CD1c-positive myeloid dendritic cell (primary cell): ENCODE data around the gene CDC34.

Experiments
- DNase-seq: peaks from one replicate; pipeline ENCODE4 v3.0.0-alpha.2; 2016; ENCODE audit errors: extremely low spot score

Gene CDC34

DNA sequence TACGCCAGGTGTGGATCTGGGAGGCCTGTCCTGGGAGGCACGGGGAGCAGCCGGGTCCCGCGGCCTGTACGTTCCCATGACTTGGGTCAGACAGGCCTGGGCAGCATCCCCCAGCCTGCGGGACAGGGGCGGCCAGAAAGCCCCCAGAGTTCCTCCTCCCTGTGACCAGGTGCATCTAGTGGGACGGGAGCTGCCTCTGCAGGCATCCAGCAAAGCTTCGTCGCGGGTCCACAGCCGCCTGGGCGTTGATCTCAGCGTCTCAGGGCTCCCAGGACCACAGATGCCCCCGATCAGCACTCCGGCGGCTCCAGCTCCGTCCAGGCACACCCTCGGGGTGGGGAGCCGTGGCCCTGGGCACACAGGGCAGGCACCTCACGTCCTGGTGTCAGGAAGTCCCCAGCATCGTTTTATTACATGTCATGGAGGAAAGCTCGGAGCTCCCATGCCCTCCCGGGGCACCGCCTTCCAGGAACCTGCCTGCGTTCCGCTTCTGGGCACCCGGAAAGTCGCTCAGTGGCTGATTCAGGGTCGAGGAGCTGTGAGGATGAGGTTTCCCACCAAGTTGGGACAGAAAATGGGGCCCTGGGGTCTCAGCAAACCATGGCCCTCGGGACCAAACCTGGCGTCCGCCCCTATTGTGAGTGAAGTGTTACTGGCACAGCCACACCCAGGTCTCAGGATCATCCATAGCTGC, 10.8 kb downstream of the CDC34 start:
- DNase-seq, result no peak

DNA sequence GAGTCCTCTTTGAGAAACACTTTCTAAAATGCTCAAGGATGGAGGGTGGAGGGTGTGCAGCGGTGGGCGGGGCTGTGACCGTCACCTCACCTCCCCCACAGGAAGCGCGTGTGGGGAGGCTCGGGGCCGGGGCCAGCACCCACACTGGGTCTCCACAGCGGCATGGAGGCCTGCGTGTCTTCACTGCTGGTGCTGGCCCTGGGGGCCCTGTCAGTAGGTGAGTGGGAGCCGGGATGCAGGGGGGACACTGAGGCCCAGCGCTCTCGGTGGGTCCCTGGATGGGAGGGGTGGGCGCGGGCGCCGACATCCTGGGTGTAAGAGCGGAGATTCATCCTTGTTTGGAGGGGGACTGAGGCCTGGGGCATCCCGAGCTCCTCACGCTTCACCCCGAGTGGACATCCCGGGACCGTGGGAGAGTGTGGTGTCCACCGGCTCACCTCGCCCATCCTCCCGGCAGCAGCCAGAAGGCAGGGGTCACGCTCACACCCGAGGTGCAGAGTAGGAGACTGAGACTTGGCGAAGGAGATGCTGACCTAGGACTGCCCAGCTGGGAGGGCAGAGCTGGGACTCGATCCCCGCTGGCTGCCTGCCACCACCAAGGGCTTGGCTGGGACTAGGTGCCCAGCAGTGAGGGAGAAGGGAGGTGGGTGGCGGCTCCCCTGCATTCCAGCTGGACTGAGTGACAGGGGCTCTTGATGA, 12.5 kb downstream of the CDC34 start, which contains the start of gene GZMM:
Gene GZMM, plus strand, starts transcription at position 144 of the 699 bp plus-strand sequence. Its CDS starts 19 bp downstream, at position 163.
- DNase-seq, result peak; percentile 58

DNA sequence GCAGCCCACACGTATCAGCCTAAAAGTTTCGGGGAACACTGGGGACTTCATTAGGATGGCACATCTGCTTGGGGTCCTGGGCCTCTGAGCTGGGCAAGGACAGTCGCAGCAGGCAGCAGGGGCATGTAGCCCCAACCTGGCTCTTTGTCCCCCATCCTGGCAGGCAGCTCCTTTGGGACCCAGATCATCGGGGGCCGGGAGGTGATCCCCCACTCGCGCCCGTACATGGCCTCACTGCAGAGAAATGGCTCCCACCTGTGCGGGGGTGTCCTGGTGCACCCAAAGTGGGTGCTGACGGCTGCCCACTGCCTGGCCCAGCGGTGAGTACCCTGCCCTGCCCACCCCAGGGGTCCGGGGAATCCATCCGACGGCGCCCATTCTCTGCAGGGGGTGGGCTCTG, 15.6 kb downstream of the CDC34 start:
- DNase-seq, result no peak

GRCh38 chr19:547836-548720, 16.5 kb downstream of the CDC34 start:
- no peak for DNase-seq

GRCh38 chr19:548886-549830, 17.6 kb downstream of the CDC34 start:
- no peak for DNase-seq

DNA sequence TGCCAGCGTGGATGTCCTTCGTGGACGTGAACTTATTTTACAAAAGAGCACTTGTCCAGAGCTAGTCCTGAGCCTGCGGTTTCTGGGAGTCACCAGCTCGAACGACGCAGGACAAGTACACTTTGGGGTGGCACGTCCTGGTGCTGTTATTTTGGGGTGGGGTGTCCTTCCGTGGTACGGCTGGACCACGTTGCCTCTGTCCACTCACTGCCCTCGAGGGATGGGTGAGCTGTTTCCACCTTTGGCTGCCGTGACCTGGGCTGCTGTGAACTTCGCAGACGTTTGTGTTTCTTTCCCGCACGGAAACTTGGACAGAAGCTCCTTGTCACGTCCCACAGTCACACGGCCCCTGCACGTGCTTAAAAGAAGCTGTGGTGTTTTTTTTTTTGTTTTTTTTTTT, 23.3 kb downstream of the CDC34 start:
- no peak for DNase-seq

- DNase-seq, result no peak
Observed at GRCh38 chr19:555474-555808, 23.9 kb downstream of the CDC34 start.

DNA sequence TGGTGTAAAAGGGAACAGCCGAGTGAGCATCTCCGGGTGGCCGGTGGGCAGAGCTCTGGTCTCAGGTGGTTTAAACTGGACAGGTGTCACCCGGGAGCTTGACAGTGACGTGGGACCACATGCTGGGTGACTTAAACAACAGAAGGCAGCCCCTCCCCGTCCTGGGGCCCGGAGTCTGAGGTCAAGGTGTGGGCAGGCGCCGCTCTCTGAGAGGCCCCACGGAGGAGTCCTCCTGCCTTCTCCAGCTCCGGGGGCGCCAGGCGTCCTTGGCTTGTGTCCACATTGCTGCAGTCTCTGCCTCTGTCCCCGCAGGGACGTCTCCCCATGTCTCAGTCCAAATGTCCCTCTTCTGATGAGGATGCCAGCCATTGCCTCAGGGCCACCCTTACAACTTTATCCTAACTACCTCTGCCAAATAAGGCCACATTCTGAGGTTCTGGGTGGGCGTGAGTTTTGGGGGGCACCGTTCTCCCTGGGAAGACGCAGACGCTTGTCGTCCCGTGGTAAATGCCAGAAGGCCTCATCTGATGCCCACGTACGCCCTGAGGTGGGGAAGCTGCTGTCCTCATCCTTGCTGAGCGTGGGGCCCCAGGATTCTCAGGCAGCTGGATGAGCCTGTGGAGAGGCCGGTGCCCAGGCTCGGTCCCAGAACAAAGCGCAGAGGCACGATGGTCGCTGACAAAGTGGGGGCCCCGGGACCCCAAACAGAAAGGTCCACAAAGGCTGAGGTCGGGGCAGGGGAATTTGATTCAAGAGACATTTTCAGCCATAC, 25.2 kb downstream of the CDC34 start:
- DNase-seq, result no peak

DNA sequence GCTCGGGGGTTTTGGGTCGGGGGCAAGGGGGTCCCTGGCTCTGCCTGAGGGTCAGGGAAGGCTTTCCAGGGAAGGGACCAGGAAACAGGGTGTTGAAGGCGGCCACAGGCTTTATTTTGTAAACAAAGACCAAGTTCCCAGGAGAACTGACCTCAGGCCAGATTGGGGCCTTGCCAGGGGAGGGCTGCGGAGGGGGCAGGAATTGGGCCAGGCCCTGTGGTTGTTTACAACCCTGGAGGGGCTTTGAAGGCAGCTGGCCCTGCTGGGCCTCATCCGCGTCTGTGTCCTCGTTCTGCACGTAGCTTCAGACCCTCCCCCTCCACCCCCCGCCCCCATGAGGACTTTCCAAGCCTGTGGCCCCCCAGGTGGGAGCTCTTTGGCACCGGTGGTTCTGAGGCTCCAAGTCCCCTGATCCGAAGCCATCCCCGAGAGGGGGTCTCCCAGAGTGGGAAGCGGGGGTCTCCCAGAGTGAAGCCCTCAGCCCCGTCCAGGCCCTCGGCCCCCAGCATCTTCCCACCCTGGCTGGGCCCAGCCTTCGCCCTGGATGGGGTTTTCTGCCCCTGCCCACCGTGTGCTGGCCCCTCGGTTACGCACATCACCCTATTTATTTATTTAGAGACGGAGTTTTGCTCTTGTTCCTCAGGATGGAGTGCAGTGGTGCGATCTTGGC, 27.3 kb downstream of the CDC34 start:
- DNase-seq, result no peak

DNA sequence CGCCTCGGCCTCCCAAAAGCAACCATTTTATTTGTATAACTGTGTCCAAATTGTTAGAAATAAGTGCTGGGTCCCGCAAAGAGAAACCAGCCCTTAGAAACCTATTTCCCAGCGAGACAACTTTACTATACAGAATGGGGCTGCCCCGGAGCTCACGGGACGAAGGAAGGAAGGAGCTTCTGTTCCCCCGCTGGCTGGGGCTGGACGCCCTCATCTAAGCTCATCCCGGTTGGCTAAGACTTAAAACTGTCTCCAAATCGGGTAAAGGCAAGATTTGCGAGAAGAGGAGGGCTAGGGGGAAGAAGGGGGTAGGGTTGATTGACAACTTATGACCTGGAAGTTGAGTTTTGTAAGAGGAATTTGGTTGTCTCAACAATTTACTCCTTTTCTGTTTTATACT, 28.6 kb downstream of the CDC34 start:
- DNase-seq, result no peak

DNA sequence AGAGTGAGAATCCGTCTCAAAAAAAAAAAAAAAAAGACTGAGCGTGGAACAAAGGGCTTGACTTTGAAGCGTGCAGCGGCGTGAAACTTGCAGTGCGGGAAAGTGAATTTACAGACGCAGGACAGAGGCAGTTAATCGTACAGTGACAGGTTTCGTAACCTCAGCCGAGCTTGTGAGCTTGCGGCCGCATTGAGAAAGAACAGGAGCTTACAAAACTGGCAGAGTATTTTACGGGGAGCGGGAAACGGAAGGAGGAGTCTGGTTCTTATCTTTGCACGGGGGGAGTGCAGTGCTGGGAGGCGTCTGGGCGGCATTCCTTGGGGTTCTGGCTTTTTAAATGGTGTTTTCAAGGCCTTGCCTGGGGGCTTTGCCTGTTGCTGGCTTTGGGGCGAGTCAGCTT, 34.8 kb downstream of the CDC34 start:
- DNase-seq, result peak; percentile 86

- no peak for DNase-seq
Observed at GRCh38 chr19:566844-567243, 35.3 kb downstream of the CDC34 start.

DNA sequence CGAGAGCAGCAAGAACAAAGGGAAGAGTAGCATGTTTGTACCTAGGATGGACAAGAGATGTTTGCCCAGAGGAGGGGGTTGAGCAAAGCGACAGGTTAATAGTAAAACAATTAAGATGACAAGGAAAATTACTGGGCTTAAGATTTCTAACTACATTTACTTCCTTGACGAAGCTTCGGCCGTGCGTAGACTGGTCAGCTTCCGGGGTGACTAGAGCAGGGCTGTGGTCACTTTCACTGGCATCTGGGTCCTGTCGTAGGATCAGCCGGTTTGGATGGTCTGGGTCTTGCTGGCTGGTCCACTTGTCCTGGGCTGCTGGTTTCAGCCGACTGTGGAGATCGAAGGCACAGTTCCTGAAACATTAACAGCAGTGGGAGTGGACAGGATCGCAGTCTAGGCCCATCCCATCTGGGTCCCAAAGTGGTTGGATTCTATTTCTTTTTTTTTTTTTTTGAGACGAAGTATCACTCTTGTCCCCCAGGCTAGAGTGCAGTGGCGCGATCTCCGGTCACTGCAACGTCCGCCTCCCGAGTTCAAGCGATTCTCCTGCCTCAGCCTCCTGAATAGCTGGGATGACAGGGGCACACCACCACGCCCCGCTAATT, 35.8 kb downstream of the CDC34 start:
- DNase-seq, result peak; percentile 22

DNA sequence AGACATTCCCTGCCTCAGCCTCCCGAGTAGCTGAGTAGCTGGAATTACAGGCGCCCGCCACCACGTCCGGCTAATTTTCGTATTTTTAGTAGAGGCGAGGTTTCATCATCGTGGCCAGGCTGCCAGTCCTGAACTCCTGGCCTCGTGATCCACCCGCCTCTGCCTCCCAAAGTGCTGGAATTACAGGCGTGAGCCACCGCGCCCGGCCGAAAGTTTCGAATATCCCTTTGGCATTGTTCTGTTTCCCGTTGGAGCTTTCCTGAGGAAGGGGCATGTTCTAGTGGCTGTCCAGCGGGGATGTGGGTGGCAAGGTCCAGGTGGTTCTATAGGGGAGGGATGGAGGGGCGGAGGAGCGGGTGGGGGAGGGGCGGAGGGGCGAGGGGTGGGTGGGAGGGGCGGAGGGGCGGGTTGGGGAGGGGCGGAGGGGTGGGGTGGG, 38.7 kb downstream of the CDC34 start:
- DNase-seq, result peak; percentile 73

DNA sequence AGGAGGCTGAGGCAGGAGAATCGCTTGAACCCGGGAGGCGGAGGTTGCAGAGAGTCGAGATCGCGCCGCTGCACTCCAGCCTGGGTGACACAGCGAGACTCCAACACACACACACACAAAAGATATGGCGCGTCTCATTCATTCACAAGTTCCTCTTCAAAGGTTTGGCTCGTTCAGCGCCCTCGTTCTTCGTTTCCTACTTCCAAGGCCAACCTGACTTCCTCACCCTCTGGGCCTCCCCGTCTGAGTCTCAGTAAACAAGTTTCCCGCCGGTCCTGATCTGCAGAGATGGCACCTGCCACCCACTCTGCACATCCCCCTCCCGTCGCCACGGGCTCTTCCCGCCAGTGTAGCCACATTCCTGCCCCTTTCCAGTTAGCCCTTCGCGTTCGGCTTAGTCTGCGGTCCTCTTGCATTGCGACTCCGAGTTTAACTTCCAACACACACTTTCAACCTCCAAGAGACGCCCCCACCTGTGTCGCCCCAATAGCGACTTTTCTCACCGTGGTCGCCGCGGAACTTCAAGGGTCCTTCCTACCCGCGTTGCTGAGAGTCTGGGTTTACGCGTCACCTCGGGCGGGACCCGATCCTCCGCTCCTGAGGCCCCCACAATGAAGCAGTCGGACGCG, 39.5 kb downstream of the CDC34 start:
- peak; percentile 91 for DNase-seq

GRCh38 chr19:571566-571974, 40.0 kb downstream of the CDC34 start:
- peak; percentile 51 for DNase-seq

GRCh38 chr19:572140-572742, 40.7 kb downstream of the CDC34 start, which contains the start of gene BSG:
Gene BSG, plus strand, starts transcription at chr19:572596. Its CDS starts 39 bp downstream, at chr19:572635.
- DNase-seq, result peak; percentile 100

DNA sequence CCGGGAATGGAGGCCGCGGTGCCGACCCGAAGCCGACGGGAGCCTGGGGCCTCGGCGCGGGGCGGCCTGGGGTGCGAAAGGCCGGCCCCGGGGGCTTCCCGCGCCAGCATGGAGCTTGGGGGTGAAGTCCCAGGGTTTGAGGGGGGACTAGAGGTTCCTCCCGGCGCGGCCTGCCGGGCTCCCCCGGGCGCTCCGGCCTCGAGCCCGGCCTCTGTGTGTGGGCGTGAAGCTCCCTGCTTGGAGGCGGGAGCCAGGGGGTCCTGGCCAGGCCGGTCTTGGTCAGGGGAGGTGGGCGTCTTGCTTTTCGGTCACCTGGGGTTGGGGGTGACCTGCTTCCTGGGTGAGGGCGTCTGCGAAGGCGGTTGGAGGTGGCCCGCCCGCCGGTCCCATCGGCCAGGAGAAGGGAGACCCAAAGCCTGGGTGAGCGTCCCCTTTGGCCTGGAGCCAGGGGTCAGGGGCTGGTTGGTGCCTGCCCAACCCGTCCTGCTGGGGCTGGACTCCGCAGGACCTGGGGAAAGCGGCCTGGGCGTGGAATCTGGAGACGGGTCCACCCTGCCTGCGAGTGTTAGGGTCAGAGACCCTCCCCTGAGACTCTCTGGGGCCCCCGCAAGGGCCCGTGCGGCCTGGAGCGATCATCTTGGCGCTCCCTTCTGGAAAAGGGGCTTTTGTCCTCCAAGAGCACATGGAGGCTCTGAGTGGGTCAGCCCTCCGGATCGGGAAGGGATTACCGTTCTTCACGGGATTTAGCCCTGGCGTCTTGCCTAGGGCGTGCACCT, 41.4 kb downstream of the CDC34 start:
- DNase-seq, result peak; percentile 34
